22Rv1 (cell line): ENCODE data around the gene BPIFB1.

Source experiments
- H3K27ac ChIP-seq: fragments of 450-650 bp; 2 replicates; pipeline ENCODE4 v1.5.1; 2017
- CTCF ChIP-seq: fragments of 450-650 bp; IDR thresholded peaks from 2 replicates; pipeline ENCODE4 v1.5.1; 2017; ENCODE audit warnings: mild to moderate bottlenecking
- ZFX ChIP-seq: fragments of 450-650 bp; IDR thresholded peaks from 2 replicates; pipeline ENCODE4 v1.6.1; 2017; ENCODE audit warnings: antibody characterized with exemption, borderline replicate concordance

The BPIFB1 gene

DNA sequence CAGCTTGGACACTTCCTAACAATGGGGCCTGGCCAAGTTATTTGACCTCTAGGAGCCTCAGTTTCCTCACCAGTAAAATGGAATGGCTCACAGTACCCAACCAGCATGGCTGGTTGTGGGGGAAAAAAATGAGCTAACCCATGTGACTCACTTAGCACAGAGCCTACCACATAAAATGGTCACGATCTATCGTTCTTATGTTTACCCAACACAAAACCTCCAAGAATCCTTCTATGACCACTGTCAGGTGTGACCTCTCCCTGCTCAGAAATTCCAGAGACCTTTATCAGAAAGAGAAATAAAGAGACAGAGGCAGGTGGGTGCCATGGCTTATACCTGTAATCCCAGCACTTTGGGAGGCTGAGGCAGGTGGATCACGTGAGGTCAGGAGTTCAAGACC lies 39.4 kb downstream of the BPIFB1 start:
- TF ChIP-seq CTCF (no peak), ZFX (no peak)

GRCh38 chr20:33323236-33323635 lies 40.2 kb downstream of the BPIFB1 start:
- TF ChIP-seq CTCF = no peak
- TF ChIP-seq ZFX = no peak
- H3K27ac ChIP-seq = no peak overlapping the region

More for the DNA sequence above, 39.4 kb downstream of the BPIFB1 start:
- no peak overlapping the region for H3K27ac ChIP-seq

GRCh38 chr20:33325350-33325749 lies 42.3 kb downstream of the BPIFB1 start:
- TF ChIP-seq CTCF (no peak), ZFX (no peak)
- H3K27ac ChIP-seq = no peak overlapping the region

DNA sequence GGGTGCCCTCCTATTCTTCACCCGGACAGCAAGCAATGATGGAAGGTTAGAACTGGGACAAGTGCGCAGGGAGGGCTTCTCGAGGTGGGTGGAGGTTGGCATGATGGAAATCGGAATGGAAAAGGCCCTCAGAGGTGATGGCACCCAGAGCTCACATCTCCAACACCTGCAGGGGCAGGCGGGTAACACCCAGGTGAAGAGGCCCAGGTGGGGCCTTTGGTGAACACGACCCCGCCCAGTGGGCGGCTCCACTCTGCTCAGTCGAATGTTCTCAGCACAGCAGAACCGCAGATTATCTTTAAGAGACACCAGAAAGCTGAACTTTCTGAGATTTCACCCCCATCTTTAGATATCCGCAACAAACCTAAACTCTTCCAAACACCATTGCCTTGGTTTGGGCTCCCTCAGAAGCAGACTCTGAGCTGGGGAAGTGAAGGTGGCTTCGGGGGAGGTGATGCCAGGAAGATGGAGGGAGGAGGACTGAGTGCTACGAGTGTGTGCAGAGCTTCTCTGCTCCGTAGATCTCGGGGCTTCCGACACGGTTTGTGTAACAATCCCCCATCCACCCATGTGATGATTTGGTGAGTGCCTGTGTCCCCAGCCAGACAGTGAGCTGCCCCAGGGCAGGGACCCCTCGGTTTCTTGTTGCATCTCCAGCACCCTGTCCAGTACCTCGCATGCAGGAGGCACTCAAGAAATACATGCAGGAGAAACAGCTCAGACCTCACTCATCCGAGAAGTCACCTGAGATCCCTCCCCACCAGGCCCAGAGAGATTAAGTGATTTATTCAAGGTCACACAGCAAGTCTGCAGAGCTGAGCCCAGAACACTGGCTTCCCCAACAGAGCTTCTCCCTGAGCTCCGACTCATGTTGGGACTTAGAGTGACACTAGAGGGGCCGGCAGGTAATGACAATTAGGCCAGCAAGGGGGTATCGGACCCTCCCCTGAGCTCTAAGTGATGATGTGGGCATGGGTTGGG lies 45.4 kb downstream of the BPIFB1 start:
- no peak for TF ChIP-seq CTCF
- TF ChIP-seq ZFX = no peak

DNA sequence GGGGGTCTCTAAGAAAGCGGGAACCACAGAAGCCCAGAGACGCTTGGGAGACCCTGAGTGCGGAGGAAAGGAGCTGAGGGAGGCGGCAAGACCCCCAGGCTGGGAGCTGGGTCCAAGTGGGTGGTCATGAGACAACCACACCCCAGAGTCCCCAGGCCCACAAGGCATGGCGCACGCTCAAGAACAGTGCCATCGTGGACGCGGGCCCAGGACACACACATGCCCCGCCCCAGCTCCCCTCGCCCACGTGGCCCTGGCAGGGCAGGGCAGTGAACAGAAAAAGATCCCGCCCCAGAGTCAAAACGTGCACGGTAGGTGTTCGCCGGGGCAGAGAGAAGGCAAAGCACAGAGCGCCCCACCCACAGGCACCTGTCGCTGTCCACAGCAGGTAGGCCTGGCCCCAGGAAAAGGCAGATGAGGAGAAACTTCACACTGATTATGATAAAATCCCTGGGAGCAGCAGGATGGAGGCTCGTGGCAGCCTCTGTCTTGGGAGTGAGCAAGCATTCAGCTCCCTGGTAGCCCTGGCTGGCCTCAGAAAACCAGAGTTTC lies 50.0 kb downstream of the BPIFB1 start:
- no peak overlapping the region for H3K27ac ChIP-seq
- no peak for TF ChIP-seq ZFX
- TF ChIP-seq CTCF = no peak

More for the DNA sequence above, 45.4 kb downstream of the BPIFB1 start:
- H3K27ac ChIP-seq = no peak overlapping the region

DNA sequence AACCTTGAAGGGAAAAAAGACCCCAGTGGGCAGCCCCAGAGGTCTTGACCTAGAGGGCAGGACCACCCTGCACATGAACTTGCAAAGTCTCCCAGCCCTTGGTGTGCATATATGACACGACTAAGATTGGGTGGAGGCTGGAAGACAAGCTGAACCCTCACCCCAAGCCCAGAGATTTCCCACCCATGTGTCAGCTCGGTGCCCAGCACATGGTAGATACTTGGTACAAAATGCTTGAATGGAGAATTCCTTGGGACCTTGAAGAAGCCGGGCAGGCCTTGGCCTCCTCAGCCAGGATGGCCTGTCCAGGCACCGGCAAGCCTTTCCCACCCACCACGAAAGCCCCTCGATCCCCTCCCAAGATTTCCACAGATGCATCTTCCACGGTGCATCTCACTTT lies 50.6 kb downstream of the BPIFB1 start:
- TF ChIP-seq CTCF = no peak
- no peak for TF ChIP-seq ZFX
- H3K27ac ChIP-seq = no peak overlapping the region

- H3K27ac ChIP-seq = no peak overlapping the region
- TF ChIP-seq CTCF = no peak
Observed at GRCh38 chr20:33334111-33334510, 51.1 kb downstream of the BPIFB1 start.
